GM15510 (cell line): ENCODE results near the gene AP3D1.

Experiments used
- POLR2A ChIP-seq: IDR thresholded peaks from 3 replicates; pipeline ENCODE4 v1.6.1; 2011; ENCODE audit warnings: borderline replicate concordance; ENCODE audit not compliant: insufficient read length; ENCODE audit errors: extremely low read depth

AP3D1 gene

GRCh38 chr19:2113439-2114211, 37.7 kb downstream of the AP3D1 start:
- TF ChIP-seq POLR2A = no peak

- TF ChIP-seq POLR2A = no peak
Observed at GRCh38 chr19:2112516-2113320, 38.6 kb downstream of the AP3D1 start.

- TF ChIP-seq POLR2A = no peak
Observed at GRCh38 chr19:2111886-2112285, 39.5 kb downstream of the AP3D1 start.

GRCh38 chr19:2111425-2111824, 39.9 kb downstream of the AP3D1 start:
- TF ChIP-seq POLR2A = no peak

GRCh38 chr19:2110822-2111221, 40.5 kb downstream of the AP3D1 start:
- no peak for TF ChIP-seq POLR2A

DNA sequence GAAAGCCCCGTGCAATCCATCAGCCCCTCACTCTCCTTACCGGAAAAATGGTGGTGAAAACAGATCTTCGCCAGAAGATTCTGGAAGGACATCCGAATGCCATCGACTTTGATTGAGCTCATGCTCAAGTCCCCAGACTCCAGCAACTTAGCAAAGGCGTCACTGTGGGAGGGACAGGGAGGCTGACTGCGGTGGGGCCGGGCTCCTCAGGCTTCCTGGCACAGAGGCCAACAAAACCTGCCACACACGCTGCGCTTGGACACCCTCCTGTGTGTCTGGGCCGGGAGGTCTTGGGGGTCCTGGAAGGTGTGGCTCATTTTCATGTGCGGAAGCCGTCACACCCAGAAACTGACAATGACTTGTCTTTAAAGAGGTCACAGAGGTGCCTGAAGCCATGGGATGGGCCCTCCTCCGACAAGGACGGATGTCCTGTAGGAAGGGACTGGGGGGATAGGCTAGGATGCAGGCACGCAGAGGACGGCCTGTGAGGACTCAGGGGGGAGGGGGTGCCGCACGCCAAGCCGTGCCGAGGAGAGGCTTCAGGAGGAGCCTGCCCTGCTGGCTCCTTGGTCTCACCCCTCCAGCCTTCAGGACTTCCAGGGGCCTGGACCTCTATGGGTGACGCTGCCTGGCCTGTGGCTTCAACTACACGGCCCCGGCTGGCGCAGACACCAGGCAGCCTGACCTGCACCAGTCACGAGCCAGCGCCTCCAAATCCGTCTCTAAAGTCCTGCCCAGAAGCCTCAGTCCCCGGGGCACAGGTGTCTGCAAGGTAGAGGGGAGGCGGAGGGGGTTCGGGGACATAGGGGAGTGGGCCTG, 42.1 kb downstream of the AP3D1 start:
- TF ChIP-seq POLR2A = no peak

- no peak for TF ChIP-seq POLR2A
Observed at GRCh38 chr19:2108251-2109016, 42.9 kb downstream of the AP3D1 start.

DNA sequence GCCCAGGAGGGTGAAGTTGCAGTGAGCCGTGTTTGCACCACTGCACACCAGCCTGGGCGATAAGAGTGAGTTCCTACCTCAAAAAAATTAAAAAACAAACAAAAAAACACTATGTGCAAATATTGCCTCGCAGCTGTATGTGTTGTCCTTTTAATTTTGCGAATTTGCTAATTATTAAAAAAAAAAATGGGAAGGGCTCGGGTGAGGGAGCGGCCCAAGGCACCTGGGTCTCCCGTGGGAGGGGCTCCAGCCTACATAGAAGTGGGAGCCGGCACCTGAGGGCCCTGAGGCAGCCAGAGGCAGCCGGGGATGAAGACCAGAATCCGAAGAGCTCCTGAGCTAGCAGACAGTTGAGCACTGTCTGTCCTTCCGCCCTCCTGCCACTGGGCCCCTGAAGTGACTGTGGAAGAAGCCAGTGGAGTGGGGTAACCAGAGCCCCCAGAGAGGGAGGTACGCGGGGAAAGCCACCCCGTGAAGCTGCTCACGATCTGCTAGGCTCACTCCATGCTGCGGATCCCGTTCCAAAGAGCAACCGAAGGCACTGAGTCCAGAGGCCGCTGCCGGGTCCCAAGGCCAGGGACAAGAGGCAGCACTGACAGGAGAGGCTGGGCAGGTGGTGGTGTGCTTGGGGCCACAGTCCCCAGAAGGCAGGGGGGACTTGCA, 48.2 kb downstream of the AP3D1 start:
- TF ChIP-seq POLR2A = no peak

DNA sequence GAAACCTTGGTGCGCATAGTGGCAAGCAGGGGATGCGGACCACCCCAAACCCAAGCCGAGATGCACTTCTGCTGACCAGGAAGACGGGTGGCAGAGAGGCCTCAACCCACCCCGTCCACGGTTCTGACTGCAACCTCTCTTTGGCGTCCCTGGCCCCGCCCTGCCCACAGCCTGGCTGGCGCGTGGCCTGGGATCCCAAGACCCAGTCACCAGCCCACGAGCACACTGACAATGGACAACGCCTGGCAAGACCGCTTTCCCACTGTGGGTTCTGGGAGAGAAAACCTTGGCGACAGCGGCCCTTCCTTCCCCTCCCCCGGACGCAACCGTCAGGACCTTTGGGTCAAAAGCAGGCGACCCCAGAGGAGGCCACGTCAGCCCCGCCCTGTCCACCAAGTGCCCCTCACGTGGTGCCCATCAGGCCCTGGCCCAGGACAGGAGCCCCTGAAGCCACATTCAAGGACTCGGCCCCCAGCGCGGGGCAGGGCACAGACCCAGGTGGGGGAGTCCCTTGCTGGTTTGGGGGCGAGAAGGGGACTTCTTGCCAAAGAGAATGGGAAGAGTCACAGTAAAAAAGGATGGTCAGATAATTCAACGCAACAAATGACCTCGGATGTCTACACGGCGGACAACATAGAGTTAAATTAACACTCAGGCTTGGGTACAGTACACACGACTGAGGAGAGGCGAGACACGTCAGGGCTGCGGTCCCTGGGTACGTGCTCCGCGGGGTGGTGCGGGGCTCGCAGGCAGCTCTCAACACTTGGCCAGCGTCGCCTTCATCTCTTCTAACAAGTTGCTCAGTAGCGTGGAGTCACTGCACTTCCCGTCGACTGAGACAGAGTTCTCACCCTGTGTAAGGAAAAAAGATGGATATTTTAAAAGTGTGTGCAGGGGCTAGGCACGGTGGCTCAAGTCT, 49.7 kb downstream of the AP3D1 start:
- TF ChIP-seq POLR2A = no peak

DNA sequence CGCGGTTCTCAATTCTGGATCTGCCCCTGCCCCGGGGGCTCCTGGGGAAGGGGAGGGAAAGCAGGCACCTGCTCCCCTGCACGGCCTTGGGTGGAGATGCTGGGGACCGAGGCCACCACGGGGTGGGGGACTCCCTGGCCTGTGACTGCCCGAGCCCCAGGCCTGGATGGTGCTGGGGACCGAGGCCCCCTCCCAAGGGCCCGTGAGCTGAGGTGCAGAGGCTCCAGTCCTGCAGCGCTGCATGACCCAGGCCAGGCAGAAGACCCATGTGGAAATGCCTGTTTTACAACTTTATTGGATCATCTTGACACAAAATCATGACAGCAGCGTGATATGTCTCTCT, 50.7 kb downstream of the AP3D1 start:
- TF ChIP-seq POLR2A = no peak

DNA sequence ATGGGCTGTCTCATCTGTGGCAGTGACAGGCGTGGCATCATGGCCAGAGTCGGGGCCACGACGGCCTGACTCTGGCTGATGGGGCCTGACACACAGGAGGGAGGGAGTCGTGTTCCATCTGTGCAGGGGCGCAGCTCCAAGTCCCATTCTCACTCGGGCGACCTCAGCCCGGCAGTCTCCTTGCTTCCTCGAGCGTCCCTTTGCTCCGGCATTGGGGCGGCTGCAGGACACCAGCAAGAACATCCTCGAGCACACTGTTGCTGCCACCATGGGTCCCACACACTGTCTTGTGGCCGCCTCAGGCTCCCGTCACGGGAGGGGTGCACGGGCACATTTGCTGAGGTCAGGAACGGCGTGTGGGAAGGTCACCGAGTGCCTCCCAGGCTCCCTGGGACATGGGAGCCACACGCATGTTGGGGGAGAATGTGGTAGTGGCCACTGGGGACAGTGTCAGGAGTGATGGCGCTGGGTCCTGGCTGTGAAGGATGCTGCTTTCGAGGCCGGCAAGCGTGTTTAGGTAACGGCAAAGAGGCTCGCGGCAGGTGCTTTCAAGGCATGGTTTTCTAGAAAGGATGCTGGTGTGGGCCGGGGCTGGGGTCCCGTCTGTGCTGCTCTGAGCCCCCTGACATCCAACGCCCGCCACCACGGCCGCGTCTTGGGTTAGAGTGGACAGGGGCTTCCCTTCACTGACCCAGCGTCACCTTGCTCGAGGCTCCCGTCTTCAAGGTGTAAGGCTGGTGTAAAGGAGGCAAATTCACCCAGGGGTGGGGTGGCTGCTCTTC, 51.2 kb downstream of the AP3D1 start:
- no peak for TF ChIP-seq POLR2A

GRCh38 chr19:2099054-2099501, 52.3 kb downstream of the AP3D1 start:
- no peak for TF ChIP-seq POLR2A
